ENCODE measurements around the gene SLC30A7. TPM values are rescaled to one million over a fixed set of nuclear protein-coding genes. Genes with fewer than 3 reads are reported as not detected.

The SLC30A7 gene
- total and polyA plus RNA-seq, 4 donors: 6.0 to 38.9 (median 10.9) TPM

DNA sequence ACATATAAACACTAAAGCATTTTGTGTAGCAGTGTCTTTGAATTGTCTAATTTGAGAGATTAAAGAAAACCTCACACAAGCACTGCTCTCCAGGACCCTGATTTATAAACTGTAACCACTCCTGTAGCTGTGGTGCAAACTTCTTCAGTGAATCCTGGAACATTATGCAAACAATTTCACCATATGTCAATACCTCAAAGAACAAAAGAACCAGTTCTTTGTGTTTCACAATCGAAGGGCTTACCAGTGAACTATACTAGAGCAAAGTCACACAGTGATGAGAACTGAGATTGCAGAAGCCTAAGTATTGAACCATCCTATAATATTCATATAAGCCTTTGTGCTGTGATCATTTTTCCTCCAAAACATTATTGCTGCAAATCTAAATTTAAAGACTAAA is 108.2 kb downstream of the SLC30A7 start (continued):
- TF ChIP-seq, protein P1, sequence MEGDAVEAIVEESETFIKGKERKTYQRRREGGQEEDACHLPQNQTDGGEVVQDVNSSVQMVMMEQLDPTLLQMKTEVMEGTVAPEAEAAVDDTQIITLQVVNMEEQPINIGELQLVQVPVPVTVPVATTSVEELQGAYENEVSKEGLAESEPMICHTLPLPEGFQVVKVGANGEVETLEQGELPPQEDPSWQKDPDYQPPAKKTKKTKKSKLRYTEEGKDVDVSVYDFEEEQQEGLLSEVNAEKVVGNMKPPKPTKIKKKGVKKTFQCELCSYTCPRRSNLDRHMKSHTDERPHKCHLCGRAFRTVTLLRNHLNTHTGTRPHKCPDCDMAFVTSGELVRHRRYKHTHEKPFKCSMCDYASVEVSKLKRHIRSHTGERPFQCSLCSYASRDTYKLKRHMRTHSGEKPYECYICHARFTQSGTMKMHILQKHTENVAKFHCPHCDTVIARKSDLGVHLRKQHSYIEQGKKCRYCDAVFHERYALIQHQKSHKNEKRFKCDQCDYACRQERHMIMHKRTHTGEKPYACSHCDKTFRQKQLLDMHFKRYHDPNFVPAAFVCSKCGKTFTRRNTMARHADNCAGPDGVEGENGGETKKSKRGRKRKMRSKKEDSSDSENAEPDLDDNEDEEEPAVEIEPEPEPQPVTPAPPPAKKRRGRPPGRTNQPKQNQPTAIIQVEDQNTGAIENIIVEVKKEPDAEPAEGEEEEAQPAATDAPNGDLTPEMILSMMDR (IDR thresholded peaks at IDR 0.05; ENCODE audit: low read depth, low read length, missing input control): no peak
- peak; percentile 26 to 32 for TF ChIP-seq RAD21 (IDR thresholded peaks at IDR 0.05)
- peak; percentile 94 for TF ChIP-seq FOXA2 (IDR thresholded peaks at IDR 0.05)
- peak; percentile 80 to 87 for TF ChIP-seq HNF4A (conservative IDR thresholded peaks at IDR 0.05)
- peak; percentile 83 to 85 for TF ChIP-seq RXRA (IDR thresholded peaks at IDR 0.05)

DNA sequence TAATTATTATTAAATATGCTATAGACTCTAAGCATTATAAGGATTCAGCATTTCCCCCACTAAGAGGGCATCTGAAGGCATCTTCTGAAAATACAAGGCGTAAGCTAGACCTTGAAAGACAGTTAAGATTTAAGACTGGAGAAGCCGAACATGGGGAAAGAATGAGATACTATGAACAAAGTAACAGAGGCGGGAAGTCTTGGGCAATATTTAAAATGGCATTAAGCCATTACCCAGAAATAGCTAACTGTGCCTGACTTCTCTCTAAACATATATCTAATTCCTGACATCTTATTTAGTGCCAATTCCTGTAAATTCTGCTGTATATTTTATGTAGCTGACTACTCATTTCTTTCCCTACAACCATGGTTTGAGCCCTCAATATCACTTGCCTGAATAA is 108.8 kb downstream of the SLC30A7 start:
- 38% methylated on average over 3 of the region's 3 CpGs for WGBS
- peak overlapping the region in 1 of 2 donors; percentile 29 for H3K27ac ChIP-seq (ENCODE audit: low read depth in 1 of 2, low read length in 2 of 2)
- H3K9ac ChIP-seq (ENCODE audit: low read depth in 1 of 2, low read length in 2 of 2): no peak overlapping the region
- no peak for DNase-seq (ENCODE audit: low spot score)
- peaks cover 2 to 12% (median 9%) of the 10 kb centered on the region in 4 donors for H3K4me1 ChIP-seq (ENCODE audit: control insufficient read depth in 4 of 4, insufficient read depth in 4 of 4, low read length in 3 of 4)
- TF ChIP-seq, protein P2, sequence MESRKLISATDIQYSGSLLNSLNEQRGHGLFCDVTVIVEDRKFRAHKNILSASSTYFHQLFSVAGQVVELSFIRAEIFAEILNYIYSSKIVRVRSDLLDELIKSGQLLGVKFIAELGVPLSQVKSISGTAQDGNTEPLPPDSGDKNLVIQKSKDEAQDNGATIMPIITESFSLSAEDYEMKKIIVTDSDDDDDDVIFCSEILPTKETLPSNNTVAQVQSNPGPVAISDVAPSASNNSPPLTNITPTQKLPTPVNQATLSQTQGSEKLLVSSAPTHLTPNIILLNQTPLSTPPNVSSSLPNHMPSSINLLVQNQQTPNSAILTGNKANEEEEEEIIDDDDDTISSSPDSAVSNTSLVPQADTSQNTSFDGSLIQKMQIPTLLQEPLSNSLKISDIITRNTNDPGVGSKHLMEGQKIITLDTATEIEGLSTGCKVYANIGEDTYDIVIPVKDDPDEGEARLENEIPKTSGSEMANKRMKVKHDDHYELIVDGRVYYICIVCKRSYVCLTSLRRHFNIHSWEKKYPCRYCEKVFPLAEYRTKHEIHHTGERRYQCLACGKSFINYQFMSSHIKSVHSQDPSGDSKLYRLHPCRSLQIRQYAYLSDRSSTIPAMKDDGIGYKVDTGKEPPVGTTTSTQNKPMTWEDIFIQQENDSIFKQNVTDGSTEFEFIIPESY (IDR thresholded peaks at IDR 0.05): no peak
- TF ChIP-seq RXRA (IDR thresholded peaks at IDR 0.05) (no peak), JUND (IDR thresholded peaks at IDR 0.05) (no peak), YY1 (IDR thresholded peaks at IDR 0.05) (no peak), TAF1 (conservative IDR thresholded peaks at IDR 0.05) (no peak), HNF4A (conservative IDR thresholded peaks at IDR 0.05) (peak in 1 of 2 donors; percentile 16)
- no peak overlapping the region for H3K4me3 ChIP-seq (ENCODE audit: low read depth in 1 of 3, low read length in 3 of 3)
- no peaks in the 10 kb centered on the region for H3K9me3 ChIP-seq (ENCODE audit: control insufficient read depth in 4 of 4, low read length in 3 of 4)
- no peaks in the 10 kb centered on the region for H3K27me3 ChIP-seq (ENCODE audit: control insufficient read depth in 4 of 4, insufficient read depth in 4 of 4, low read length in 3 of 4)
- peaks cover 0 to 9% (median 0%) of the 10 kb centered on the region in 4 donors for H3K36me3 ChIP-seq (ENCODE audit: control insufficient read depth in 4 of 4, insufficient read depth in 3 of 4, low read depth in 1 of 4, low read length in 3 of 4)

- DNase-seq (ENCODE audit: low spot score): no peak
- no peaks in the 10 kb centered on the region for H3K9me3 ChIP-seq (ENCODE audit: control insufficient read depth in 4 of 4, low read length in 3 of 4)
- H3K4me1 ChIP-seq (ENCODE audit: control insufficient read depth in 4 of 4, insufficient read depth in 4 of 4, low read length in 3 of 4): peaks cover 2 to 12% (median 9%) of the 10 kb centered on the region in 4 donors
- no peak overlapping the region for H3K9ac ChIP-seq (ENCODE audit: low read depth in 1 of 2, low read length in 2 of 2)
- H3K27ac ChIP-seq (ENCODE audit: low read depth in 1 of 2, low read length in 2 of 2): no peak overlapping the region
- H3K27me3 ChIP-seq (ENCODE audit: control insufficient read depth in 4 of 4, insufficient read depth in 4 of 4, low read length in 3 of 4): no peaks in the 10 kb centered on the region
- peaks cover 0 to 9% (median 0%) of the 10 kb centered on the region in 4 donors for H3K36me3 ChIP-seq (ENCODE audit: control insufficient read depth in 4 of 4, insufficient read depth in 3 of 4, low read depth in 1 of 4, low read length in 3 of 4)
- no peak overlapping the region for H3K4me3 ChIP-seq (ENCODE audit: low read depth in 1 of 3, low read length in 3 of 3)
- WGBS: 96% methylated on average over 1 of the region's 1 CpG
- TF ChIP-seq HNF4A (conservative IDR thresholded peaks at IDR 0.05) (no peak), GABPA (IDR thresholded peaks at IDR 0.05 in 1 of 2, conservative IDR thresholded peaks at IDR 0.05 in 1 of 2) (no peak), JUND (IDR thresholded peaks at IDR 0.05) (no peak), RAD21 (IDR thresholded peaks at IDR 0.05) (no peak), RXRA (IDR thresholded peaks at IDR 0.05) (no peak), TAF1 (conservative IDR thresholded peaks at IDR 0.05) (no peak), YY1 (IDR thresholded peaks at IDR 0.05) (no peak), EGR1 (IDR thresholded peaks at IDR 0.05; ENCODE audit: low read depth in 2 of 2) (no peak), NR2F2 (IDR thresholded peaks at IDR 0.05) (no peak), HNF4G (IDR thresholded peaks at IDR 0.05) (no peak), SP1 (IDR thresholded peaks at IDR 0.05) (no peak), FOXA2 (IDR thresholded peaks at IDR 0.05) (no peak)
- TF ChIP-seq, protein P1 (IDR thresholded peaks at IDR 0.05; ENCODE audit: low read depth, low read length, missing input control): no peak
- TF ChIP-seq, protein P3, sequence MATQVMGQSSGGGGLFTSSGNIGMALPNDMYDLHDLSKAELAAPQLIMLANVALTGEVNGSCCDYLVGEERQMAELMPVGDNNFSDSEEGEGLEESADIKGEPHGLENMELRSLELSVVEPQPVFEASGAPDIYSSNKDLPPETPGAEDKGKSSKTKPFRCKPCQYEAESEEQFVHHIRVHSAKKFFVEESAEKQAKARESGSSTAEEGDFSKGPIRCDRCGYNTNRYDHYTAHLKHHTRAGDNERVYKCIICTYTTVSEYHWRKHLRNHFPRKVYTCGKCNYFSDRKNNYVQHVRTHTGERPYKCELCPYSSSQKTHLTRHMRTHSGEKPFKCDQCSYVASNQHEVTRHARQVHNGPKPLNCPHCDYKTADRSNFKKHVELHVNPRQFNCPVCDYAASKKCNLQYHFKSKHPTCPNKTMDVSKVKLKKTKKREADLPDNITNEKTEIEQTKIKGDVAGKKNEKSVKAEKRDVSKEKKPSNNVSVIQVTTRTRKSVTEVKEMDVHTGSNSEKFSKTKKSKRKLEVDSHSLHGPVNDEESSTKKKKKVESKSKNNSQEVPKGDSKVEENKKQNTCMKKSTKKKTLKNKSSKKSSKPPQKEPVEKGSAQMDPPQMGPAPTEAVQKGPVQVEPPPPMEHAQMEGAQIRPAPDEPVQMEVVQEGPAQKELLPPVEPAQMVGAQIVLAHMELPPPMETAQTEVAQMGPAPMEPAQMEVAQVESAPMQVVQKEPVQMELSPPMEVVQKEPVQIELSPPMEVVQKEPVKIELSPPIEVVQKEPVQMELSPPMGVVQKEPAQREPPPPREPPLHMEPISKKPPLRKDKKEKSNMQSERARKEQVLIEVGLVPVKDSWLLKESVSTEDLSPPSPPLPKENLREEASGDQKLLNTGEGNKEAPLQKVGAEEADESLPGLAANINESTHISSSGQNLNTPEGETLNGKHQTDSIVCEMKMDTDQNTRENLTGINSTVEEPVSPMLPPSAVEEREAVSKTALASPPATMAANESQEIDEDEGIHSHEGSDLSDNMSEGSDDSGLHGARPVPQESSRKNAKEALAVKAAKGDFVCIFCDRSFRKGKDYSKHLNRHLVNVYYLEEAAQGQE (IDR thresholded peaks at IDR 0.05): no peak
- TF ChIP-seq, protein P4, sequence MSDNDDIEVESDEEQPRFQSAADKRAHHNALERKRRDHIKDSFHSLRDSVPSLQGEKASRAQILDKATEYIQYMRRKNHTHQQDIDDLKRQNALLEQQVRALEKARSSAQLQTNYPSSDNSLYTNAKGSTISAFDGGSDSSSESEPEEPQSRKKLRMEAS (IDR thresholded peaks at IDR 0.05): no peak
- TF ChIP-seq, protein P2 (IDR thresholded peaks at IDR 0.05): no peak
- TF ChIP-seq, protein P5, sequence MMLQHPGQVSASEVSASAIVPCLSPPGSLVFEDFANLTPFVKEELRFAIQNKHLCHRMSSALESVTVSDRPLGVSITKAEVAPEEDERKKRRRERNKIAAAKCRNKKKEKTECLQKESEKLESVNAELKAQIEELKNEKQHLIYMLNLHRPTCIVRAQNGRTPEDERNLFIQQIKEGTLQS (IDR thresholded peaks at IDR 0.05): no peak
Measured at GRCh38 chr1:101005183-101005582, 109.3 kb downstream of the SLC30A7 start.

All from liver (tissue), 9 donors.